H1 (cell line): Measurements from ENCODE around the gene AGT. TPM values are rescaled to one million over a fixed set of nuclear protein-coding genes. Genes with fewer than 3 reads are reported as not detected.

Experiments used
- CTCF ChIA-PET: fragments of 300-600 bp; sonication (Branson Sonifier 250); formaldehyde crosslinking; loops from one replicate; lab custom pipeline; 2021; ENCODE audit not compliant: partially characterized antibody; lab: Charles Lee
- POLR2A ChIA-PET: fragments of 300-600 bp; sonication (Branson Sonifier 250); formaldehyde crosslinking; loops from one replicate; lab custom pipeline; 2021; ENCODE audit warnings: inconsistent platforms; ENCODE audit not compliant: partially characterized antibody; lab: Charles Lee
- DNase-seq, 2 experiments: peaks; one replicate each; pipeline versions ENCODE4 v3.0.0 to v3.0.0-alpha.2; 2010 to 2022; ENCODE audit warnings: low spot score in 2 of 2, low read depth in 1 of 2, mixed read lengths in 1 of 2
- FAIRE-seq: peaks from 2 replicates; lab custom pipeline; 2011; peaks lifted over from hg19 to GRCh38; lab: Jason Lieb, UNC
- H2AFZ ChIP-seq: 2 replicates; pipeline ENCODE4 v1.8.1; 2012; ENCODE audit warnings: low read length, inconsistent platforms
- H2AK5ac ChIP-seq: 2 replicates; pipeline ENCODE4 v1.6.1; 2013; ENCODE audit warnings: low read depth, low read length
- H2BK120ac ChIP-seq: replicated peaks from 2 replicates; pipeline ENCODE3; 2013; ENCODE audit warnings: low read depth, low read length, inconsistent platforms
- H2BK12ac ChIP-seq: 2 replicates; pipeline ENCODE4 v1.6.1; 2013; ENCODE audit warnings: low read depth, low read length
- H2BK15ac ChIP-seq: 2 replicates; pipeline ENCODE4 v1.6.1; 2013; ENCODE audit warnings: low read length
- H2BK20ac ChIP-seq: 2 replicates; pipeline ENCODE4 v1.6.1; 2013; ENCODE audit warnings: low read length
- H2BK5ac ChIP-seq: 2 replicates; pipeline ENCODE4 v1.6.1; 2013; ENCODE audit warnings: low read depth, low read length
- H3K14ac ChIP-seq: 2 replicates; pipeline ENCODE4 v1.6.1; 2013; ENCODE audit warnings: inconsistent platforms; ENCODE audit not compliant: insufficient read length
- H3K18ac ChIP-seq: 2 replicates; pipeline ENCODE4 v1.6.1; 2013; ENCODE audit warnings: low read length; ENCODE audit errors: extremely low read depth
- H3K23ac ChIP-seq: 2 replicates; pipeline ENCODE4 v1.6.1; 2013; ENCODE audit warnings: inconsistent platforms; ENCODE audit not compliant: insufficient read length
- H3K23me2 ChIP-seq: 2 replicates; pipeline ENCODE4 v1.6.1; 2013; ENCODE audit warnings: low read depth, low read length
- H3K27ac ChIP-seq: 2 replicates; pipeline ENCODE4 v1.6.1; 2011; ENCODE audit warnings: low read depth, low read length, inconsistent platforms
- H3K27me3 ChIP-seq, 4 experiments: replicated peaks in 1 of 4; 1 replicate in 1 of 4; 2 replicates in 3 of 4; pipeline versions ENCODE4 v1.6.1 to v1.8.1; 2011 to 2013; ENCODE audit warnings: low read length in 3 of 4, mild to moderate bottlenecking in 3 of 4, inconsistent platforms in 2 of 4, mixed read lengths in 2 of 4, moderate library complexity in 1 of 4; ENCODE audit not compliant: control insufficient read depth in 3 of 4, insufficient read depth in 3 of 4; ENCODE audit errors: extremely low read depth in 1 of 4
- H3K36me3 ChIP-seq, 4 experiments: 2 replicates each; pipeline versions ENCODE4 v1.6.1 to v1.8.1; 2011 to 2013; ENCODE audit warnings: mild to moderate bottlenecking in 4 of 4, low read length in 3 of 4, moderate library complexity in 2 of 4, control low read depth in 1 of 4, inconsistent platforms in 1 of 4; ENCODE audit not compliant: insufficient read depth in 4 of 4, control insufficient read depth in 2 of 4
- H3K4ac ChIP-seq: replicated peaks from 2 replicates; pipeline ENCODE3; 2013; ENCODE audit warnings: low read length, low read depth, mixed read lengths, inconsistent platforms; ENCODE audit not compliant: insufficient read length
- H3K4me1 ChIP-seq, 4 experiments: replicated peaks in 1 of 4; 1 replicate in 1 of 4; 2 replicates in 3 of 4; pipeline versions ENCODE4 v1.6.1 to v1.8.1; 2011 to 2013; ENCODE audit warnings: low read length in 3 of 4, inconsistent platforms in 2 of 4, mixed read lengths in 1 of 4; ENCODE audit not compliant: insufficient read depth in 4 of 4, control insufficient read depth in 3 of 4
- H3K4me2 ChIP-seq, 2 experiments: 2 replicates each; pipeline versions ENCODE4 v1.6.1 to v1.8.1; 2011 to 2013; ENCODE audit warnings: low read depth in 2 of 2, low read length in 2 of 2, control low read depth in 1 of 2, inconsistent platforms in 1 of 2, mild to moderate bottlenecking in 1 of 2; ENCODE audit not compliant: insufficient read depth in 1 of 2
- H3K4me3 ChIP-seq, 4 experiments: fragments of 200-600, 300-600 bp in 1 of 4; sonication (generic), shearing (Covaris generic), sonication (Bioruptor Twin) in 1 of 4; 2 replicates each; pipeline versions ENCODE4 v1.5.1 to v1.8.1; 2011 to 2016; ENCODE audit warnings: low read length in 4 of 4, low read depth in 3 of 4, control low read depth in 2 of 4, inconsistent platforms in 2 of 4, mild to moderate bottlenecking in 2 of 4, mixed read lengths in 1 of 4, moderate library complexity in 1 of 4; ENCODE audit not compliant: insufficient read depth in 2 of 4; ENCODE audit errors: extremely low read depth in 1 of 4
- H3K56ac ChIP-seq: replicated peaks from 2 replicates; pipeline ENCODE3; 2013; ENCODE audit warnings: low read depth, mild to moderate bottlenecking, mixed read lengths, low read length, inconsistent platforms; ENCODE audit not compliant: insufficient read length
- H3K79me1 ChIP-seq: 2 replicates; pipeline ENCODE4 v1.6.1; 2013; ENCODE audit warnings: low read depth, low read length, control low read depth
- H3K79me2 ChIP-seq, 2 experiments: 2 replicates each; pipeline versions ENCODE4 v1.6.1 to v1.8.1; 2012 to 2013; ENCODE audit warnings: low read length in 2 of 2, mild to moderate bottlenecking in 2 of 2, inconsistent platforms in 1 of 2; ENCODE audit not compliant: insufficient read depth in 2 of 2, control insufficient read depth in 1 of 2
- H3K9ac ChIP-seq, 4 experiments: replicated peaks in 1 of 4; 1 replicate in 1 of 4; 2 replicates in 3 of 4; pipeline versions ENCODE4 v1.6.1 to v1.8.1; 2011 to 2013; ENCODE audit warnings: low read depth in 3 of 4, low read length in 3 of 4, control low read depth in 2 of 4, mild to moderate bottlenecking in 2 of 4, moderate library complexity in 2 of 4, inconsistent platforms in 1 of 4; ENCODE audit errors: extremely low read depth in 1 of 4
- H3K9me3 ChIP-seq, 2 experiments: 2 replicates each; pipeline versions ENCODE4 v1.6.1 to v1.8.1; 2012 to 2013; ENCODE audit warnings: mild to moderate bottlenecking in 2 of 2, moderate library complexity in 2 of 2, control low read depth in 1 of 2, inconsistent platforms in 1 of 2, low read depth in 1 of 2, low read length in 1 of 2, mixed read lengths in 1 of 2; ENCODE audit not compliant: insufficient read depth in 2 of 2
- H4K20me1 ChIP-seq, 2 experiments: replicated peaks in 1 of 2; 2 replicates each; pipeline versions ENCODE3 to v1.8.1; 2011 to 2013; ENCODE audit warnings: inconsistent platforms in 2 of 2, low read length in 2 of 2, mild to moderate bottlenecking in 1 of 2; ENCODE audit not compliant: insufficient read depth in 2 of 2, control insufficient read depth in 1 of 2
- H4K5ac ChIP-seq: 2 replicates; pipeline ENCODE4 v1.6.1; 2013; ENCODE audit warnings: low read length, low read depth, mixed read lengths, inconsistent platforms; ENCODE audit not compliant: insufficient read length
- H4K8ac ChIP-seq: 2 replicates; pipeline ENCODE4 v1.8.0; 2013; ENCODE audit warnings: mild to moderate bottlenecking, moderate library complexity, low read length, inconsistent platforms; ENCODE audit not compliant: insufficient read depth; ENCODE audit errors: extremely low read depth
- H4K91ac ChIP-seq: replicated peaks from 2 replicates; pipeline ENCODE3; 2013; ENCODE audit warnings: low read length, mixed read lengths, inconsistent platforms; ENCODE audit not compliant: insufficient read length
- CHD1 ChIP-seq: IDR thresholded peaks from 2 replicates; pipeline ENCODE4 v1.6.1; 2012; ENCODE audit warnings: low read depth, low read length, improper control_type of control experiment
- EZH2 ChIP-seq: fragments of 200-600 bp; sonication (generic); IDR thresholded peaks from 2 replicates; pipeline ENCODE4 v1.7.1; 2012; ENCODE audit warnings: low read depth, mild to moderate bottlenecking, moderate library complexity, low read length, inconsistent platforms; ENCODE audit not compliant: severe bottlenecking
- GTF2F1 ChIP-seq: IDR thresholded peaks from 2 replicates; pipeline ENCODE4 v1.6.1; 2012; ENCODE audit warnings: low read depth, low read length, improper control_type of control experiment, borderline replicate concordance
- PHF8 ChIP-seq: fragments of 200-600 bp; sonication (generic); conservative IDR thresholded peaks from 2 replicates; pipeline ENCODE4 v1.7.1; 2012; ENCODE audit warnings: low read depth, mild to moderate bottlenecking, inconsistent platforms, low read length, moderate library complexity
- WGBS, 2 experiments: shearing (Covaris generic) in 1 of 2; methylation state at CpG; one replicate each; pipeline versions ENCODE4 v1.1.6 to v1.1.7; 2013 to 2015; ENCODE audit warnings: low lambda C conversion rate in 2 of 2, mixed read lengths in 2 of 2, inconsistent platforms in 1 of 2, low coverage in 1 of 2, missing lambda C conversion rate in 1 of 2; ENCODE audit not compliant: insufficient replicate concordance in 2 of 2, insufficient coverage in 1 of 2, insufficient read length in 1 of 2; ENCODE audit errors: extremely low coverage in 1 of 2, missing lambda C conversion rate in 1 of 2; 5-methylcytosine and 5-hydroxymethylcytosine counted together
- polyA plus RNA-seq, 7 experiments: library from polyadenylated mRNA; depleted of rRNA in 3 of 7; stranded (reverse) in 5 of 7; unstranded in 2 of 7; fragments of >200 nt in 5 of 7; fragments of 200-250 nt in 2 of 7; gene quantifications; 1 replicate in 5 of 7; 2 replicates in 1 of 7; 4 replicates in 1 of 7; pipeline versions ENCODE4 v1.2.1 to v1.2.3, GENCODE V29; 2011 to 2013; ENCODE audit warnings: missing spikeins in 2 of 7, mixed read lengths in 2 of 7
- total RNA-seq: library from RNA; stranded (reverse); fragmentation: NEBNext Ultra II Directional; extraction: Animal tissue kit (Norgen Biotek cat#: 25700); gene quantifications from 2 replicates; pipeline ENCODE4 v1.2.1, GENCODE V29; 2021

AGT gene
- total and polyA plus RNA-seq, 2 of the 8 experiments (the other 6 are each of a cell fraction or from before 2014, with no cell fraction given), result 0.20 TPM; not detected in 1

- peaks cover 0 to 4% (median 0%) of the 10 kb centered on the region in 4 experiments; a peak in 2 of 7 replicates for H3K4me1 ChIP-seq
- FAIRE-seq (no peak), DNase-seq (no peak)
- H3K27me3 ChIP-seq, result no peaks in the 10 kb centered on the region
- ChIA-PET POLR2A (interaction anchor here (1.4 kb wide), 1 partner anchor 10 kb away, joined by 3 read pairs; the partner anchor contains the start of gene AGT), CTCF (interaction anchor here (1.2 to 3.0 kb wide), 3 partner anchors 10 to 69 kb away, joined by 3 to 12 read pairs (median 3); partner anchors contain the start of genes AGT and COG2)
- no peak overlapping the region for H2BK120ac ChIP-seq
- no peak overlapping the region for H2BK20ac ChIP-seq
- no peak overlapping the region for H4K91ac ChIP-seq
- no peak overlapping the region for H2AFZ ChIP-seq
- H3K36me3 ChIP-seq, result no peaks in the 10 kb centered on the region
- no peak overlapping the region for H3K27ac ChIP-seq
- no peak overlapping the region for H3K4ac ChIP-seq
- no peak overlapping the region for H3K4me2 ChIP-seq
- no peak overlapping the region for H2BK5ac ChIP-seq
- no peak overlapping the region for H3K4me3 ChIP-seq
- no peak overlapping the region for H3K23ac ChIP-seq
- 92% methylated on average over 7 of the region's 8 CpGs; no CpG with 5 or more reads in 1 of the 2 experiments for WGBS, 2 experiments
- H3K79me2 ChIP-seq, result no peaks in the 10 kb centered on the region
- no peak overlapping the region for H3K56ac ChIP-seq
- H4K8ac ChIP-seq, result no peak overlapping the region; the same call in 1 of the 2 replicates
- no peaks in the 10 kb centered on the region for H3K23me2 ChIP-seq
- no peak overlapping the region for H3K9ac ChIP-seq
- H3K18ac ChIP-seq, result no peak overlapping the region
- TF ChIP-seq EZH2 (no peak), GTF2F1 (no peak), CHD1 (no peak), PHF8 (no peak)
- H2BK12ac ChIP-seq, result no peak overlapping the region
- no peak overlapping the region for H2BK15ac ChIP-seq
- no peaks in the 10 kb centered on the region for H3K9me3 ChIP-seq
- no peaks in the 10 kb centered on the region for H3K79me1 ChIP-seq
- H4K5ac ChIP-seq, result no peak overlapping the region
- no peak overlapping the region for H2AK5ac ChIP-seq
- H4K20me1 ChIP-seq, result no peaks in the 10 kb centered on the region
- no peak overlapping the region for H3K14ac ChIP-seq
These were observed 10.1 kb downstream of the AGT start for GRCh38 chr1:230703679-230704385.
